CD4-positive, alpha-beta T cell treated with Interleukin-10 for 1 hour (primary cell): ENCODE measurements around the gene DCAF7.

ENCODE experiments used
- DNase-seq: peaks from one replicate; pipeline ENCODE4 v3.0.0-alpha.2; 2020

The DCAF7 gene

DNA sequence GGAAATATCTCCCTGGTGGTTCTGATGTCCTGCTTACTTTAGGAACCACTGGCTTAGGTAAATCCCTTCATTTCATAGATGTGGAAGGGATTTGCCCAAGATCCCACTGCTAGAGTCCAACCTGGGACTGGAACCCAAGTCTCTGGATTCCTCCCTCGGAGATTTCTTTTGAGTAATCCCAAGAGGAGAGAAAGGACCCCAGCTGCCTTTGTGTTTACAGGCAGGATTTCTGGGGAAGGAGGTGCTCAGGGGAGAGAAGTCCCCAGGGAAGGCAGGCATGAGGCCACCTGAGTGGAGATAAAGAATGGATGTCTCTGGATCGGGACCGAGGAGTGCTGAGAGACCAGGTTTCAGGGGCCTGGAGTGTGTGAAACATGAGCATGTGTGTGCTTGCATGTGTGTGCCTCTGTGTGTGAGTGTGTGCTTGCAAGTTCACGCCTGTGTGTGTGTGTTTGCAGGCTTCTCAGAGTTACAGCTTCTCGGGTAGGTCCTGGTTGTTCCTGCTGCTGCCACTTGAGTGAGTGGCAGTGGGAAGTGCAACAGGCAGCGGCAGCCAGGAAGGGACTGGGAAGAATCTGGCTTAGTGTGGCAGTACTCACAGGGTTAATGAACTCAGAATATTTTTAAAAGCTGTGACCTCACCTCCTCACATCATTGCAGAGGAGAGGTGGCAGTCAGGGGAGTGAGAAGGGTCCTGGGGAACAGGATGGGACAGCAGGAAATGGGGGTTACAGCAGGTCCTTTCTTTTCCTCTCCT, 24.9 kb upstream of the DCAF7 start:
- DNase-seq: no peak

- no peak for DNase-seq
Observed at GRCh38 chr17:63526861-63527260, 23.4 kb upstream of the DCAF7 start.

GRCh38 chr17:63528183-63528582, 22.1 kb upstream of the DCAF7 start:
- DNase-seq: no peak

DNA sequence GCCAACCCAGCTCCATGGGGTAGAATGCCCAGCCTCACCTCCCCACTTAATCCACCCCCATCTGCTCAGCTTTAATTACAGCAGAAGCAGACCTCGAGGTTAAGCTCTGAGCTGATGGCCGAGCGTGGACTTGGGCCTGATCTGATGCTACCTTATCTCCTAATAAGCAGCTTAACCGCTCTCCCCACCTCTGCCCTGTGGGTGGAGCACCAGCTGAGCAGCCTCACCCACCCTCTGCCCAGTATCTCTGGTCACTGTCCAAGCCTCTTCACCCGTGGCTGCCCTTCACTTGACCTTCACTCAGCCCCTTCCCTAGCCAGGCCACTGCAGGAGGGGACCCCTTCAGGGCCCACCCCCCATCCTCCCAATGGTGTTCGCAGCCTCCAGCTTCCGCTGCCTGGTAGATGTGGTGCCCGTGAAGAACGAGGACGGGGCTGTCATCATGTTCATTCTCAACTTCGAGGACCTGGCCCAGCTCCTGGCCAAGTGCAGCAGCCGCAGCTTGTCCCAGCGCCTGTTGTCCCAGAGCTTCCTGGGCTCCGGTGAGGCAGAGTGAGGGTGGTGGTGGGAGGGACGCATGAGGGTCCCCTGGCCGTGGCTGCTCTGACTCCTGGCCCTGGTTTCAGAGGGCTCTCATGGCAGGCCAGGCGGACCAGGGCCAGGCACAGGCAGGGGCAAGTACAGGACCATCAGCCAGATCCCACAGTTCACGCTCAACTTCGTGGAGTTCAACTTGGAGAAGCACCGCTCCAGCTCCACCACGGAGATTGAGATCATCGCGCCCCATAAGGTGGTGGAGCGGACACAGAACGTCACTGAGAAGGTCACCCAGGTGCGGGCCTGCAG, 20.3 kb upstream of the DCAF7 start:
- DNase-seq: no peak

GRCh38 chr17:63530557-63531021, 19.7 kb upstream of the DCAF7 start:
- DNase-seq: no peak

DNA sequence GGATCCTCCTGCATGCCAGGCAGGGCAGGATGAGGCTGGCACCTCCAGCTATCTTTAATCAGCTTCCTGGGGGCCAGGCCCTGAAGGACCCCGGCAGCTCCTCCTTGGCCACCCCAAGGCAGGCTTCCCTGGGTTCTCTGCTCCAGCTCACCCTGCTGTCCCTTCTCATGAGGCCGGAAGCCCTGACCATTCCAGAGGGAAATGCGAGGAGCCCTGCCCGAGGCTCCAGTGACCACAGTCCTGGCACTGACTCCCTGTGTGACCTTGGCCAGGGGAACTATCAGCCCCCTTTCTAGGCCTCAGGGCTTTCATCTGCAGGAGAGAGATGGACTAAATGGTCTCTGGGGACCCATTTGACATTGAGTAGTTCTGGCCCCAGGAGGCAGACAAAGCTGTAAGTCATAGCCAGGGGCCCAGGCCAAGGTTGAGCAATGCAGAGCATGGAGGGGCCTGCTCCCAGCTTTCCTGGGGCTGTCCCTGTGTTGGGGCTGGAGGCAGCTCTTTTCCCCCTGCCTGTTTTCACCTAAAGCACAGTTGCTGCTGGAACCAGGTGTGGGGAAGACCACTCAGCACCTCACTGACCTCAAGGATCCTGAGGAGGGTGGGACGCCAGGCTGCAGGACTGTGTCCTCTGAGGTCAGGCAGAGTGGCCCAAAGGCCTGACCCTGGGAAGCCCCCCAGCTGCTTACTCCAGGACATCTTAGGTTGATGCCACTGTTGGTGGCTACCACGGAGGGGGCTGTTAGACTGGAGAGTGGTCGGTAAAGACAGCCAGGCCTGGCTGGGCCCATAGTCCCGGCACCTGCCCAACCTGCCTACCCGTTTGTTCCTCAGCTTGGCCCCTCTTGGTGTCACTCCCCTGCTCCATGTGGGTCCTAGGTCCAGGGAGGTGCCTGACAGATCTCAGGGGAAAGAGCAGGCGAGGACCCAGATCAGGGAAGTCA, 19.0 kb upstream of the DCAF7 start:
- no peak for DNase-seq

GRCh38 chr17:63533433-63534077, 16.7 kb upstream of the DCAF7 start:
- DNase-seq: no peak

DNA sequence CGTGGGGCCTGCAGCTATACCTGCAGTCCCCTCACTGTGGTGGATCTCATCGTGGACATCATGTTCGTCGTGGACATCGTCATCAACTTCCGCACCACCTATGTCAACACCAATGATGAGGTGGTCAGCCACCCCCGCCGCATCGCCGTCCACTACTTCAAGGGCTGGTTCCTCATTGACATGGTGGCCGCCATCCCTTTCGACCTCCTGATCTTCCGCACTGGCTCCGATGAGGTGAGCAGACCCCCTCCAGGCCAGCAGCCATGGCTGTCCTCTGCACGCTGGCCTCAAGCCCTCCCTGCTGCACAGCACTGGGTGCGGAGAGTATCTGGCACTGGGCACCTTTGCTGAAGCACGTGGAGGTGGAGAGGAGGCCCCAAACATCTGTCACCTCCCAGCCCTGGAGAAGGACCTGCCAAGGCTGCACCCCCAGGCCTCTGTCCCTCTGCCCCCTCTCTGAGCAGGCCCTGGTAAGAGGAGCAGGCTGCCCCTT, 16.2 kb upstream of the DCAF7 start:
- no peak for DNase-seq

- DNase-seq: no peak
Observed at GRCh38 chr17:63534816-63535455, 15.3 kb upstream of the DCAF7 start.

GRCh38 chr17:63535640-63536039, 14.6 kb upstream of the DCAF7 start:
- DNase-seq: no peak

GRCh38 chr17:63537001-63537400, 13.3 kb upstream of the DCAF7 start:
- no peak for DNase-seq

DNA sequence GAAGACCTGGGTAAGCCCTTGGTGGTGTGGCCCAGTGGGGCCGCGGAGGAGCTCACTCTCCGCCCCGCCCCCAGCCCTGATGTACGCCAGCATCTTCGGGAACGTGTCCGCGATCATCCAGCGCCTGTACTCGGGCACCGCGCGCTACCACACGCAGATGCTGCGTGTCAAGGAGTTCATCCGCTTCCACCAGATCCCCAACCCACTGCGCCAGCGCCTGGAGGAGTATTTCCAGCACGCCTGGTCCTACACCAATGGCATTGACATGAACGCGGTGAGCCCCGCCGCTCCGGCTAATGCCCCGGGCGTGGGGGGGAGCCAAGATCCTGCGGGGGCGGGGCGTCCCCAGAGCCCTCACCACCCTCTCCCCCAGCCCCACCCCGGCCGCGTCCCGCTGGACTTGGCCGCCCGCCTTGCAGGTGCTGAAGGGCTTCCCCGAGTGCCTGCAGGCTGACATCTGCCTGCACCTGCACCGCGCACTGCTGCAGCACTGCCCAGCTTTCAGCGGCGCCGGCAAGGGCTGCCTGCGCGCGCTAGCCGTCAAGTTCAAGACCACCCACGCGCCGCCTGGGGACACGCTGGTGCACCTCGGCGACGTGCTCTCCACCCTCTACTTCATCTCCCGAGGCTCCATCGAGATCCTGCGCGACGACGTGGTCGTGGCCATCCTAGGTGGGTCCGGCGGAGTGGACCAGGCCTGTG, 12.1 kb upstream of the DCAF7 start:
- no peak for DNase-seq

GRCh38 chr17:63538693-63539595, 11.3 kb upstream of the DCAF7 start:
- no peak for DNase-seq

GRCh38 chr17:63540590-63540989, 9.7 kb upstream of the DCAF7 start:
- no peak for DNase-seq

GRCh38 chr17:63542218-63542545, 8.1 kb upstream of the DCAF7 start:
- no peak for DNase-seq

- no peak for DNase-seq
Observed at GRCh38 chr17:63542942-63543821, 7.1 kb upstream of the DCAF7 start.

GRCh38 chr17:63543822-63544420, 6.4 kb upstream of the DCAF7 start:
- DNase-seq: no peak

GRCh38 chr17:63544467-63545301, 5.6 kb upstream of the DCAF7 start:
- DNase-seq: no peak
